Measurements from ENCODE around the gene RECQL. TPM values are rescaled to one million over a fixed set of nuclear protein-coding genes. Genes with fewer than 3 reads are reported as not detected.
"Not testable (repeated sequence)": the region's sequence is repeated elsewhere in the genome, so short reads cannot be mapped to it uniquely, and the experiment has no call there.

The RECQL gene
- total and polyA plus RNA-seq, 8 donors: 4.8 to 17.1 (median 7.8) TPM

DNA sequence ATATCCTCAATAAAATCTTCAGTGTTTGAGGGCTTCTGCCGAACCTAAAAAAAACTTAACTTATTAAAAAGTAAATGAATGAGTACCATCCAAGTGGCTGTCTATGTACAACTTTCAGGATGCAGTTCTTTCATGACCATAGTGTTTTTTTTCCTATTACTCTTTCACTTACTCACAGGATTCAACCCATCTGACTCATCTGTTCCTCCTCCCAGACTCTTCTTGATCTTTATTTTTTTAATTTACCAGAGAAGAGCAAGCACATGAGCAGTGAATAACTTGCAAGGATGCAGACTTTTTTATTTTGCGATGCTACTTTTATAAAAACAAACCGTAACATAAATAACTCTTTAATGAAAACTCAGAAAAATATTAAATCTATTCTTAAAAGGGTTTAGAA lies 24.5 kb downstream of the RECQL start:
- Histone ChIP-seq H3K4me3 (no peak overlapping the region), H3K4me1 (peaks cover 9 to 14% (median 10%) of the 10 kb centered on the region in 3 donors), H3K9me3 (no peaks in the 10 kb centered on the region), H3K36me3 (peaks cover 0 to 9% (median 0%) of the 10 kb centered on the region in 3 donors), H3K27ac (no peak overlapping the region), H3K27me3 (no peaks in the 10 kb centered on the region)
- ATAC-seq (no peak), DNase-seq (no peak), FAIRE-seq (no peak)
- no peak for TF ChIP-seq CTCF (IDR thresholded peaks at IDR 0.05)
- 79 to 96% methylated on average over 3 of the region's 3 CpGs for WGBS, 2 donors
- intact Hi-C loops (cut with DNase I): no loop called here

DNA sequence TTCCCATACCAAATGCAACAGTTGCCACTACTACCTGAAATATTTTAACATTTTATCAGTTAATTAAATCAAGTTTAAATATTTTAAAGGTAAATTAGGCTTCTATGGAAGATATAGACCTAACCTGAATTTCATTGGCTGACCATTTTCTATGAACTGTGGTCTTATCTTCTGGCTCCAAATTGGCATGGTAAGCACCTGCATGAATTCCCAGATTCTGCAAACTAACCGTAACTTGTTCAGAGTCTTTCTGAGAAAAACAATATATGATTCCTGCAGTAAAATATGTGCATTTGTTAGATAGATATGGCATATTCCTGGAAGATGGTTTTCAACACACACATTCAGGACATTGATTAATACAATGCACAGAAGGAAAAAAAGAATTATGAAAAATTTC lies 25.9 kb downstream of the RECQL start:
- peak overlapping the region in 1 of 4 donors; percentile 17 for H3K27ac ChIP-seq
- no peak for TF ChIP-seq CTCF (IDR thresholded peaks at IDR 0.05)
- H3K4me3 ChIP-seq: no peak overlapping the region
- no peaks in the 10 kb centered on the region for H3K27me3 ChIP-seq
- H3K4me1 ChIP-seq: peaks cover 10 to 14% (median 14%) of the 10 kb centered on the region in 3 donors
- 38 to 43% methylated on average over 1 of the region's 1 CpG for WGBS, 2 donors
- intact Hi-C loops (cut with DNase I): no loop called here
- H3K36me3 ChIP-seq: peaks cover 0 to 9% (median 0%) of the 10 kb centered on the region in 3 donors
- FAIRE-seq (no peak), ATAC-seq (peak; percentile 71 to 85 (median 82)), DNase-seq (peak in 2 of 6 donors; percentile 18 to 43)
- no peaks in the 10 kb centered on the region for H3K9me3 ChIP-seq

DNA sequence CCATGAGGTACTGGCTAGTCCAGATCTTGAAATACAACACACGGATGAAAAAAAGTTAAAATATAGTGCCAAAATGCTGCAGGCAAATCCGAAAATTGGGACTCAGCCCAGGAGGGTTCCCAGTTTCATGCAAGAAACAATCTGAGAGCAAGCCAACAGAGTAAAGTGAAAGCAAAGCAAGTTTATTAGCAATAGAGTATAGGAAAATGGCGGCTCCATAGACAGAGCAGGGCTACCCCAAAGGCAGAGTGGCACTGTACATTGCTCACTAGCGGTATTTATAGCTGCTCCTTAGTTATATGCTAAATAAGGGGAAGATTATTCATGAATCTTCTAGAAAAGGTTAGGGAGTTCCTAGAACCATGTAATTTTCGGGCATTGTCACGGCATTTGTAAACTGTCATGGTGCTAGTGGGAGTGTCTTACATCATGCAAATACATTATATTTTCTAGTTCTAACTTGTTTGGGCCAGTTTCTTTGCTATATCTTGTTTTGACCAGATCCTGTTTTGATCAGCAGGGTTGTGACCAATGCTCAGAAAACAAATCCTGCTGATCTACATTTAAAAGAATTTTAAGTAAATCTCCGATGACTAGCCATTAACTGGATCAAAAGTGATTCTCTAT lies 29.1 kb downstream of the RECQL start:
- WGBS, 2 donors: 91% methylated on average over 7 of the region's 7 CpGs
- FAIRE-seq (no peak), DNase-seq (no peak), ATAC-seq (peak in 1 of 4 donors; percentile 10)
- Histone ChIP-seq H3K4me3 (no peak overlapping the region), H3K36me3 (peaks cover 0 to 15% (median 0%) of the 10 kb centered on the region in 3 donors), H3K4me1 (peaks cover 10 to 14% (median 14%) of the 10 kb centered on the region in 3 donors), H3K27me3 (no peaks in the 10 kb centered on the region), H3K9me3 (no peaks in the 10 kb centered on the region), H3K27ac (no peak overlapping the region)
- intact Hi-C loops (cut with DNase I): no loop called here
- TF ChIP-seq CTCF (IDR thresholded peaks at IDR 0.05): no peak

GRCh38 chr12:21471294-21471693 lies 30.1 kb downstream of the RECQL start:
- ATAC-seq: peak; percentile 29 to 64 (median 51)
- DNase-seq: peak in 2 of 6 donors; percentile 18 to 21
- Histone ChIP-seq H3K27ac (no peak overlapping the region), H3K4me1 (peaks cover 6 to 14% (median 10%) of the 10 kb centered on the region in 3 donors), H3K27me3 (no peaks in the 10 kb centered on the region), H3K4me3 (no peak overlapping the region), H3K9me3 (no peaks in the 10 kb centered on the region), H3K36me3 (peaks cover 0 to 18% (median 0%) of the 10 kb centered on the region in 3 donors)
- WGBS, 2 donors: 18 to 32% methylated on average over 2 of the region's 2 CpGs
- FAIRE-seq: peak; percentile 81
- intact Hi-C loops (cut with DNase I): no loop called here
- TF ChIP-seq CTCF (IDR thresholded peaks at IDR 0.05): no peak

DNA sequence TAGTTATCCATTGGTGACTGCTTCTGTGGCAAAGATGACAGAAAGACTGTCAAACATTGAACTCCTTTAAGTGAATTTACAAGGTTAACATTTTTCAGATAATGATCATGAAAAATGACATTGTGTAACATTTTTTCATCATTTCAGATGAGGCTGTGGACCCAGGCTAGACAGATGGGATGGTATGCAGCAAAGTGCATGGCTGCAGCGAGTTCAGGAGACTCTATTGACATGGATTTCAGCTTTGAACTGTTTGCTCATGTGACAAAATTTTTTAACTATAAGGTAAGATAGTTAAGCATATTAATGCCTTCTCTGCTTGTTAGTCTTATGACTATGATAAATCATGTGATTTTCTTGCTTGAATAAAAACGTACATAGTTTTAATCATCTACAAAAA lies 34.1 kb downstream of the RECQL start:
- H3K4me3 ChIP-seq; H3K9me3 ChIP-seq; intact Hi-C loops (cut with DNase I); DNase-seq; H3K27me3 ChIP-seq; H3K27ac ChIP-seq; ATAC-seq; FAIRE-seq; H3K4me1 ChIP-seq: not testable (repeated sequence)
- H3K36me3 ChIP-seq: peaks cover 0 to 21% (median 3%) of the 10 kb centered on the region in 3 donors
- 64 to 70% methylated on average over 2 of the region's 2 CpGs for WGBS, 2 donors
